Astrocyte (in vitro differentiated cells and primary cell): ENCODE data around the gene ADARB2. TPM values are rescaled to one million over a fixed set of nuclear protein-coding genes. Genes with fewer than 3 reads are reported as not detected.

Source experiments
- DNase-seq: peaks from one replicate; pipeline ENCODE4 v3.0.0-alpha.2; 2010; ENCODE audit warnings: low read depth
- FAIRE-seq: peaks from 2 replicates; lab custom pipeline; 2011; peaks lifted over from hg19 to GRCh38; lab: Jason Lieb, UNC
- H2AFZ ChIP-seq: 2 replicates; pipeline ENCODE4 v1.6.0; 2012; ENCODE audit warnings: low read depth, low read length, inconsistent platforms
- H3K27ac ChIP-seq: 2 replicates; pipeline ENCODE4 v1.5.1; 2011; ENCODE audit warnings: low read depth, low read length, inconsistent platforms
- H3K27me3 ChIP-seq: 2 replicates; pipeline ENCODE4 v1.6.0; 2011; ENCODE audit warnings: low read length, inconsistent platforms; ENCODE audit not compliant: insufficient read depth
- H3K36me3 ChIP-seq: 2 replicates; pipeline ENCODE4 v1.5.1; 2011; ENCODE audit warnings: low read length, inconsistent platforms; ENCODE audit not compliant: insufficient read depth
- H3K4me1 ChIP-seq: 2 replicates; pipeline ENCODE4 v1.5.1; 2011; ENCODE audit warnings: low read length, inconsistent platforms; ENCODE audit not compliant: insufficient read depth
- H3K4me2 ChIP-seq: 2 replicates; pipeline ENCODE4 v1.6.0; 2012; ENCODE audit warnings: low read length, inconsistent platforms
- H3K4me3 ChIP-seq: 2 replicates; pipeline ENCODE4 v1.5.1; 2011; ENCODE audit warnings: low read depth, mild to moderate bottlenecking, low read length, inconsistent platforms; ENCODE audit not compliant: insufficient read depth
- H3K79me2 ChIP-seq: 2 replicates; pipeline ENCODE4 v1.6.0; 2012; ENCODE audit warnings: mild to moderate bottlenecking, low read length, inconsistent platforms; ENCODE audit not compliant: insufficient read depth
- H3K9ac ChIP-seq: 2 replicates; pipeline ENCODE4 v1.6.0; 2012; ENCODE audit warnings: mild to moderate bottlenecking, low read length, inconsistent platforms
- H3K9me3 ChIP-seq: 2 replicates; pipeline ENCODE4 v1.5.1; 2012; ENCODE audit warnings: low read depth, mild to moderate bottlenecking, low read length, inconsistent platforms; ENCODE audit not compliant: insufficient read depth
- H4K20me1 ChIP-seq: 2 replicates; pipeline ENCODE4 v1.6.0; 2012; ENCODE audit warnings: low read length, inconsistent platforms; ENCODE audit not compliant: insufficient read depth
- H3K27ac Mint-ChIP-seq: one replicate; pipeline ENCODE4 v1.8.0; 2021; ENCODE audit warnings: mild to moderate bottlenecking, mixed read lengths; ENCODE audit not compliant: unreplicated experiment
- H3K27me3 Mint-ChIP-seq: one replicate; pipeline ENCODE4 v1.8.0; 2021; ENCODE audit warnings: low read depth, mixed read lengths; ENCODE audit not compliant: unreplicated experiment
- H3K36me3 Mint-ChIP-seq: one replicate; pipeline ENCODE4 v1.8.0; 2021; ENCODE audit warnings: low read depth, mixed read lengths; ENCODE audit not compliant: unreplicated experiment
- H3K4me1 Mint-ChIP-seq: one replicate; pipeline ENCODE4 v1.8.0; 2021; ENCODE audit warnings: low read depth, mixed read lengths; ENCODE audit not compliant: unreplicated experiment
- H3K4me3 Mint-ChIP-seq: one replicate; pipeline ENCODE4 v1.8.0; 2021; ENCODE audit warnings: mild to moderate bottlenecking, moderate library complexity, mixed read lengths; ENCODE audit not compliant: unreplicated experiment
- H3K9me3 Mint-ChIP-seq: one replicate; pipeline ENCODE4 v1.8.0; 2021; ENCODE audit warnings: mild to moderate bottlenecking, mixed read lengths; ENCODE audit not compliant: unreplicated experiment
- EZH2 ChIP-seq: IDR thresholded peaks from 2 replicates; pipeline ENCODE4 v1.6.1; 2012; ENCODE audit warnings: mild to moderate bottlenecking, low read length, inconsistent platforms; ENCODE audit not compliant: insufficient read depth
- total RNA-seq: library from RNA; stranded (reverse); gene quantifications from 2 replicates; pipeline ENCODE4 v1.2.1, GENCODE V29; 2021
- TF ChIP-seq, protein P1 (sequence below): IDR thresholded peaks from 2 replicates; pipeline ENCODE4 v1.5.1; 2011; ENCODE audit warnings: low read depth, mild to moderate bottlenecking, inconsistent platforms, low read length, moderate library complexity; ENCODE audit not compliant: insufficient read depth

ADARB2 gene
- total RNA-seq, 1 donor from 2014 or later = 0.18 TPM

DNA sequence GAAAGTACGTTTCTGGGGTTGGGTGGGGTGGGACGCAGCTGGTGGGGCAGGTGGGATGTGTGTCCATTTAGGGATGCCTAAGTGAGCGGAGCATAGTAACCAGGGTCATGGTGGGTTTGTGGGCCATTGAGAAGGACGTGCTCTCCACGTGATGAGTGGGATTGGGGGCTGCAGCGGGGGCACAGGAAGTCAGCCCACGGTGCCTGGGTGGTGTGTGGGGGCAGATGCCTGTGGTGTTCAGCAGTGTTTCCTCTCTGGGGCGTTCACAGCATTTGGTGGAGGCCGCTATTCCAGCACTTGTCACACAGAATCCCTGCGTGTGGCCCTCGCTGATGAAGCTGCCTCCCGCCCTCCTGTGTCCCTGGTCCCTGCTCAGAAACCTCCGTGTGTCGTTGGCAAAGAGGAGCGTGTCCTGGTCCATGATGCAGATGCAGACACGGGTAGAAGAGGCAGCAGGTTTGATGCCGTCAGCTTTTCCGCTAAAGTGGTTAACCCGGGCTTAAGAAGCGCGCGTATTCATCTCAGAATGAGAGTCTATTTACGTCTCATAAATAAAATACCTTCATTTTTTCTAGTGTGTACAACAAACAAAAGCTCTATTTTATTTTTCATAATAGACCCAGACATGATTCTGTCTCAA is 274.2 kb downstream of the ADARB2 start:
- H3K79me2 ChIP-seq = no peaks in the 10 kb centered on the region
- H3K4me3 ChIP-seq = no peak overlapping the region
- H4K20me1 ChIP-seq = no peaks in the 10 kb centered on the region
- no peak overlapping the region for H3K4me2 ChIP-seq
- H3K27ac ChIP-seq = no peak overlapping the region
- peaks cover 7% of the 10 kb centered on the region for H3K9me3 ChIP-seq
- H3K27ac Mint-ChIP-seq = no peak overlapping the region
- no peak for DNase-seq
- no peaks in the 10 kb centered on the region for H3K36me3 ChIP-seq
- no peak overlapping the region for H2AFZ ChIP-seq
- no peak overlapping the region for H3K4me3 Mint-ChIP-seq
- H3K9ac ChIP-seq = no peak overlapping the region
- no peak for TF ChIP-seq EZH2
- H3K4me1 ChIP-seq = no peaks in the 10 kb centered on the region
- H3K9me3 Mint-ChIP-seq = no peaks in the 10 kb centered on the region
- peaks cover 6% of the 10 kb centered on the region for H3K27me3 Mint-ChIP-seq
- H3K36me3 Mint-ChIP-seq = no peaks in the 10 kb centered on the region
- FAIRE-seq = no peak
- peaks cover 18% of the 10 kb centered on the region for H3K4me1 Mint-ChIP-seq
- H3K27me3 ChIP-seq = no peaks in the 10 kb centered on the region

GRCh38 chr10:1462521-1462920 is 274.8 kb downstream of the ADARB2 start:
- no peak for DNase-seq
- TF ChIP-seq EZH2 = no peak
- TF ChIP-seq, protein P1, sequence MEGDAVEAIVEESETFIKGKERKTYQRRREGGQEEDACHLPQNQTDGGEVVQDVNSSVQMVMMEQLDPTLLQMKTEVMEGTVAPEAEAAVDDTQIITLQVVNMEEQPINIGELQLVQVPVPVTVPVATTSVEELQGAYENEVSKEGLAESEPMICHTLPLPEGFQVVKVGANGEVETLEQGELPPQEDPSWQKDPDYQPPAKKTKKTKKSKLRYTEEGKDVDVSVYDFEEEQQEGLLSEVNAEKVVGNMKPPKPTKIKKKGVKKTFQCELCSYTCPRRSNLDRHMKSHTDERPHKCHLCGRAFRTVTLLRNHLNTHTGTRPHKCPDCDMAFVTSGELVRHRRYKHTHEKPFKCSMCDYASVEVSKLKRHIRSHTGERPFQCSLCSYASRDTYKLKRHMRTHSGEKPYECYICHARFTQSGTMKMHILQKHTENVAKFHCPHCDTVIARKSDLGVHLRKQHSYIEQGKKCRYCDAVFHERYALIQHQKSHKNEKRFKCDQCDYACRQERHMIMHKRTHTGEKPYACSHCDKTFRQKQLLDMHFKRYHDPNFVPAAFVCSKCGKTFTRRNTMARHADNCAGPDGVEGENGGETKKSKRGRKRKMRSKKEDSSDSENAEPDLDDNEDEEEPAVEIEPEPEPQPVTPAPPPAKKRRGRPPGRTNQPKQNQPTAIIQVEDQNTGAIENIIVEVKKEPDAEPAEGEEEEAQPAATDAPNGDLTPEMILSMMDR = no peak
- H3K9me3 Mint-ChIP-seq = no peaks in the 10 kb centered on the region
- Histone ChIP-seq H3K36me3 (no peaks in the 10 kb centered on the region), H3K79me2 (no peaks in the 10 kb centered on the region), H3K9ac (no peak overlapping the region), H3K27me3 (no peaks in the 10 kb centered on the region), H2AFZ (no peak overlapping the region), H3K9me3 (peaks cover 7% of the 10 kb centered on the region), H3K4me3 (no peak overlapping the region), H3K27ac (no peak overlapping the region), H4K20me1 (no peaks in the 10 kb centered on the region), H3K4me1 (no peaks in the 10 kb centered on the region), H3K4me2 (no peak overlapping the region)
- no peak overlapping the region for H3K4me3 Mint-ChIP-seq
- H3K4me1 Mint-ChIP-seq = peaks cover 18% of the 10 kb centered on the region
- H3K27me3 Mint-ChIP-seq = peaks cover 12% of the 10 kb centered on the region
- no peak overlapping the region for H3K27ac Mint-ChIP-seq
- no peaks in the 10 kb centered on the region for H3K36me3 Mint-ChIP-seq
- FAIRE-seq = no peak

DNA sequence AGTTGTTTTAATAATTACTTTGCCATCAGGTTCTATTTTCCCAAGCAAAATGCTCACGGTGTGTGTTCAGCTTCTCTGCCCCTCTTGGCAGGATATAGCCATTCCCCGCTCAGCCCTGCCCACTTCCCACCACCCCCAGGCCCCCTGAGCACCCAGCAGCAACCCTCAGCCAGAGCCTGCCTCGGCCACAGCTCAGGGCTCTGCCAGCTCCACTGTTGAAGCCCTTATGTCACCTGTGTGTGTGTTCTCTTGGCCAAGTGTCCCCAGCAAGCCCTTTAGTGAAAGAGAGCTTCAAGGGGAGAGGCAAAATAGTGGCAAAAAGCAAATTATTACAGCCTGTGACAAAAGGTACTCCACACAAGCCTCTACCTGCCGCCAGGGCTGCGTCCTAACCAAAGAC is 275.3 kb downstream of the ADARB2 start:
- H3K4me1 ChIP-seq = no peaks in the 10 kb centered on the region
- H3K36me3 Mint-ChIP-seq = no peaks in the 10 kb centered on the region
- H3K9me3 Mint-ChIP-seq = no peaks in the 10 kb centered on the region
- H3K4me3 ChIP-seq = no peak overlapping the region
- H3K27ac ChIP-seq = no peak overlapping the region
- no peaks in the 10 kb centered on the region for H3K79me2 ChIP-seq
- no peaks in the 10 kb centered on the region for H3K27me3 ChIP-seq
- FAIRE-seq (no peak), DNase-seq (no peak)
- H3K27ac Mint-ChIP-seq = no peak overlapping the region
- no peak for TF ChIP-seq EZH2
- TF ChIP-seq, protein P1 = no peak
- H3K4me1 Mint-ChIP-seq = peaks cover 18% of the 10 kb centered on the region
- no peak overlapping the region for H3K9ac ChIP-seq
- H3K9me3 ChIP-seq = peaks cover 12% of the 10 kb centered on the region
- no peak overlapping the region for H3K4me3 Mint-ChIP-seq
- H3K4me2 ChIP-seq = no peak overlapping the region
- no peaks in the 10 kb centered on the region for H3K36me3 ChIP-seq
- no peak overlapping the region for H2AFZ ChIP-seq
- H3K27me3 Mint-ChIP-seq = peaks cover 15% of the 10 kb centered on the region
- H4K20me1 ChIP-seq = no peaks in the 10 kb centered on the region
